Immature natural killer cell (primary cell): ENCODE measurements around the gene CMTM1. TPM values are rescaled to one million over a fixed set of nuclear protein-coding genes. Genes with fewer than 3 reads are reported as not detected.
A peak's percentile ranks its signal among the peaks of the same experiment; 100 is the strongest.

Experiments used
- DNase-seq, 3 donors: peaks; one replicate each; pipeline ENCODE4 v3.0.0; 2022; ENCODE audit warnings: mixed read lengths in 1 of 3
- H3K27ac Mint-ChIP-seq, 6 donors: one replicate each; pipeline ENCODE4 v1.8.0; 2020; ENCODE audit warnings: mixed read lengths in 6 of 6, mild to moderate bottlenecking in 5 of 6, inconsistent platforms in 4 of 6, moderate library complexity in 3 of 6
- H3K27me3 Mint-ChIP-seq, 3 donors: one replicate each; pipeline ENCODE4 v1.8.0; 2020 to 2021; ENCODE audit warnings: low read depth in 3 of 3, mild to moderate bottlenecking in 3 of 3, mixed read lengths in 3 of 3, moderate library complexity in 3 of 3, inconsistent platforms in 1 of 3
- H3K36me3 Mint-ChIP-seq, 3 donors: one replicate each; pipeline ENCODE4 v1.8.0; 2020; ENCODE audit warnings: mixed read lengths in 3 of 3, inconsistent platforms in 2 of 3, mild to moderate bottlenecking in 2 of 3
- H3K4me1 Mint-ChIP-seq, 2 donors: one replicate each; pipeline ENCODE4 v1.8.0; 2020; ENCODE audit warnings: inconsistent platforms in 2 of 2, mild to moderate bottlenecking in 2 of 2, mixed read lengths in 2 of 2, moderate library complexity in 1 of 2
- H3K4me3 Mint-ChIP-seq, 5 donors: one replicate each; pipeline ENCODE4 v1.8.0; 2020; ENCODE audit warnings: mild to moderate bottlenecking in 5 of 5, mixed read lengths in 5 of 5, inconsistent platforms in 3 of 5, moderate library complexity in 3 of 5
- H3K9me3 Mint-ChIP-seq, 6 donors: one replicate each; pipeline ENCODE4 v1.8.0; 2020; ENCODE audit warnings: mild to moderate bottlenecking in 6 of 6, mixed read lengths in 6 of 6, inconsistent platforms in 4 of 6, moderate library complexity in 3 of 6
- polyA plus RNA-seq, 3 donors: library from polyadenylated mRNA; unstranded; fragments of 300-500 nt; fragmentation: Illumina TruSeq; gene quantifications; one replicate each; pipeline ENCODE4 v1.2.3, GENCODE V29; 2021

Gene CMTM1
- polyA plus RNA-seq, 3 donors from 2014 or later: 1.1 to 3.1 (median 2.2) TPM

DNA sequence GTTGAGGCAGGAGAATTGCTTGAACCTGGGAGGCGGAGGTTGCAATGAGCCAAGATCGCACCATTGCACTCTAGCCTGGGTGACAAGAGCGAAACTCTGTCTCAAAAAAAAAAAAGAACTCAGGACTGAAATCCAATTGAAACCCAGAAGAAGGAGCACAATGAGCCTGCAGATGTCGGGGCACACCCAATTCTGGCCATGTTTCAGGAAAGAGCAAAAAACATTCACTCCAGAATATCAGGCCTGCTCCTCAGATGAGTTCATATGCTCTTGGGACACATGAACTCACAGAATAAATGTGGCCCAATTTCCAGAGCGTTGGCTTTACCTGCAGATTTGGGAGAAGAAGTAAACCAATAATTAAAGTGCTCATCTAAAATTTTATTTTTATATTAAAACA, 10.1 kb downstream of the CMTM1 start:
- no peaks in the 10 kb centered on the region for H3K9me3 Mint-ChIP-seq
- H3K27me3 Mint-ChIP-seq: peaks cover 9 to 14% (median 12%) of the 10 kb centered on the region in 3 donors
- H3K4me1 Mint-ChIP-seq: peaks cover 30 to 35% of the 10 kb centered on the region in 2 donors
- H3K27ac Mint-ChIP-seq: no peak overlapping the region
- peaks cover 0 to 10% (median 8%) of the 10 kb centered on the region in 3 donors for H3K36me3 Mint-ChIP-seq
- no peak for DNase-seq
- no peak overlapping the region for H3K4me3 Mint-ChIP-seq

DNA sequence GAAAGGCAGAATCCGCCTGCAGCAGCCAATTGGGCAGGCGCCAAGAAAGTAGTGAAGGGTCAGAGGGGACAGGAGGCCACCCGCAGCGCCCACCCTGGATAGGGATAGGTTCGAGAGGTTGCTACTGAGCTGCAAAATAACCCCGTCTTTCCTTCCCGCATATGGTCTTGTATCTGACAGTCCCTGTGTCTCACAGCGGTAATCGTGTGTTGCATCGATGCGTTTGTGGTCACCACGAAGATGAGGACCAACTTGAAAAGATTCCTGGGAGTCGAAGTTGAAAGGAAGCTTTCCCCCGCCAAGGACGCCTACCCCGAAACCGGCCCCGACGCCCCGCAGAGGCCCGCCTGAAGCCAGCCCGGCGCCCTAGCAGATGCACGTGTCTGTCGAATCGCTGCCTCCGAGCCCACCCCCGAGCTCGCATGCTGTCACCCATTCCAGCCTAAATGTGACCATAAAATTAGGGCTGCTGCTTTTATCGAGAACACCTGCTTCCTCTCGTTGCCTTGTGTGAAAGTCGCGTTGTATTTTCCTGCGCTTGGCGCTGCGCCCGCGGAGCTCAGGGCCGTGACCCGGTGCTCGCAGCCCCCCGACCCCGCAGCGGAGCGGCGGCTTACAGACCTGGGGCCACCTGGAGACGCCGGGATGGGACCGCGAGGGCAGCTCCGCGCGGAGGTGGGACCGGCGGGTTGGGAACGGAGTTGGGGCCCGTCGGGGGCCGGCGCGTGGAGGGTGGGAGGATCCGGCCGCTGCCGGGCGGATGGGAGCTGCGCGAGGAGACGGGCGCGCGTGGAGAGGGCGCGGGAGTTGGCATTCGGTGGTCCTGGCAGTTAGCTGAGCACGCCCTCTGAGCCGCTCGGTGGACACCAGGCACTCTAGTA, 12.7 kb downstream of the CMTM1 start, which contains the start of gene CMTM2:
Gene CMTM2 (plus strand): TSS at position 813 of the 881 bp plus-strand sequence. CDS start 145 bp downstream, outside the sequence.
- Mint-ChIP-seq H3K27me3 (peaks cover 9 to 14% (median 12%) of the 10 kb centered on the region in 3 donors), H3K36me3 (peaks cover 5 to 14% (median 8%) of the 10 kb centered on the region in 3 donors), H3K4me1 (peaks cover 14 to 18% of the 10 kb centered on the region in 2 donors), H3K9me3 (no peaks in the 10 kb centered on the region), H3K4me3 (peak within 1 kb of the TSS; percentile 70 to 80 (median 74)), H3K27ac (no peak within 1 kb of the TSS)
- no peak for DNase-seq

DNA sequence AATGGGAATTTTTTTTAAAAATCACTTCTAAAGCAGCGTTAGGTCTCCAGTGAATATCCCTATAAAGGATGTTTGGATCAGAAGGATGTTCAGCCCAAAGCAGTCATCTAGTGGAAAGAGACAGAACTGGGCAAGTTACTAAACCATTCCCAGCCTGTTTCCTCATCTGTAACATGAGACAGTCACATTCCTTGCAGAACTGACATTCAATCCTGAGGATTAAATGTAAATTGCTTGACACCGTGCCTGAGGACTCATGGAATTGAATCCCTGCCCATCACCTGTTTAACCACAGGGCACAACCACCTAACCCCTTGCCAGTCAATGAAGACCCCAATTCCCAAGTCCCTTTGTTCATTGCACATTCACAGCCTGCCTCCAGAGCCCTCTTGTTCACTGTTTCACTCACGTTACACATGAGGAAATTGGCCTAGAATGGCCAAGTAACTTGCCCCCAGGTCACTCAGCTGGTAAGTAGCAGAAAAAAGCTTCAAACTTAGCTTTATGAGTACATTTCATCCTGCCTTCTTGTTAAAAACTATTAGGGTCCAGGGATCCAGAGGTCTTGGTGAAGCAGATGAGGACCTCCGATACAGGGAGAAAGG, 14.5 kb downstream of the CMTM1 start:
- peaks cover 9 to 14% (median 9%) of the 10 kb centered on the region in 3 donors for H3K27me3 Mint-ChIP-seq
- no peaks in the 10 kb centered on the region for H3K9me3 Mint-ChIP-seq
- DNase-seq: no peak
- peak overlapping the region in 1 of 5 donors; percentile 10 for H3K4me3 Mint-ChIP-seq
- peaks cover 5 to 14% (median 8%) of the 10 kb centered on the region in 3 donors for H3K36me3 Mint-ChIP-seq
- H3K4me1 Mint-ChIP-seq: peaks cover 8 to 16% of the 10 kb centered on the region in 2 donors
- H3K27ac Mint-ChIP-seq: no peak overlapping the region

DNA sequence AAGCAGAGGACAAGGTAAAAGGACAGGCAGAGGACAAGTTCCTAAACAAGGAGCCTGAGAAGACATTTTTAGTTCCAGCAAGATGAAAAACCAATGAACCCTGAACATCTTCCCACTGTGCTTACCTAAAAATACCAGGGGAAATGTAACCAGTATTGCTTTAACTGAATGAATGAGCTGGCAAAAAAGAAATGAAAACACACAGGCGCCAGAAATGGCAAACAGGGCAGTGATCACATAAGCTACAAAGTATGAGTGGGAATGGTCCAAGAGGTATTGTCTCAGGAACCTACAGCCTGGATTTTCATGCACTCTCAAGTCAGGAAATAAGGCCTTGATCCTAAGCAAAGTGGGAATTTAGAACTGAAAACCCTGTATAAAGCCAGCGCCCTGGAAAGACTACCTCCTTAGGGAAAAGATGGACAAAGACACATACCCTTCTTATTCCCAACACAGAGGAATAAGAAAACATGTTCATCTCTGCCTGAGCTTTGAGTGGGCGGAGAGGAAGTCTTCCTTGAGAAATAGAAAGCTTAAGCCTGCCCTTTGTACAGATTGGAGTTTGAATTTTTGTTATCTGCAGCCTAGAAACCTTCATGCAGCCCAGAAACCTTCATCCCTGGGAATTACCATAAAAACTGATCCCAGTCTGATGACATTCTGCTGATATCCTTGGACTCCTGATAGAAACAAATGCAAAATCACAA, 15.2 kb downstream of the CMTM1 start:
- peaks cover 7 to 14% (median 9%) of the 10 kb centered on the region in 3 donors for H3K27me3 Mint-ChIP-seq
- H3K4me1 Mint-ChIP-seq: peaks cover 8 to 16% of the 10 kb centered on the region in 2 donors
- peaks cover 5 to 14% (median 8%) of the 10 kb centered on the region in 3 donors for H3K36me3 Mint-ChIP-seq
- no peaks in the 10 kb centered on the region for H3K9me3 Mint-ChIP-seq
- DNase-seq: no peak
- no peak overlapping the region for H3K27ac Mint-ChIP-seq
- H3K4me3 Mint-ChIP-seq: no peak overlapping the region

DNA sequence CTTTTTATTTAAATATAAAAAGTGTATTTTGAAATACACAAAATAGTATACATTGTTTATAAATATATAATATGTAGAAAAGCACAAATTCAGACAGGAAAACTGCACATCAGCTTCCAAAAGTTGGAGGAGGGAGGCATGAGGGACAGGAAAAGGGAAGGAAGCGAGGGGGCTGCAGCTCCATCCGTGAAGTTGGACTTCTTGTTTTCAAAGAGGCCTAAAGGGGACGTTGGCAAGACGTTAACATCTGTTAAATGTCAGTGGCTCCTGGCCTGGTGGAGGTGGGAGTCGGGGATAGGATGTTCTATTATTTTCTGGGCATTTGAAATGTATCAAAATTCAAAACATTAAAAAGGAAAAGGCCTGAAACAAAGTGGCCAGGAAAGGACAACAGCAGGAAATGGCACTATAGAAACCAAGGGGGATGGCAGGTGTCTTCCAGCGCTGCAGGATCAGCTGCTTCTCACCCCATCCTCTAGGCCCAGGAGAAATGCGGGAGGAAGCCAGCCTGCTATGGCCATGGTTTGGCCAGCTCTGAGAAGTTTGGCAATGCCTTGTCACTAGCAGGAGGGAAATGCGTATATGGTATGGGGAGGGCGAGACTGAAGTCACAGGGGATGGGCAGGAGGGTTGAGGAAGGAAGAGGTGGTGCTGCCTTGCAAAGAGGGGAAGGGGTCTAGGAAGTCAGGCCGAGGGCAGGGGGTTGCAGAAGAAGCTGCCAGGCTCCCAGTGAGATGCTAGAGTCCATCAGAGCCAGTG, 19.4 kb downstream of the CMTM1 start:
- Mint-ChIP-seq H3K36me3 (peaks cover 0 to 5% (median 4%) of the 10 kb centered on the region in 3 donors), H3K27ac (peak overlapping the region in 1 of 6 donors; percentile 33), H3K4me3 (no peak overlapping the region), H3K27me3 (peaks cover 7 to 11% (median 10%) of the 10 kb centered on the region in 3 donors), H3K9me3 (peaks cover 0 to 1% (median 0%) of the 10 kb centered on the region in 6 donors), H3K4me1 (peaks cover 13 to 16% of the 10 kb centered on the region in 2 donors)
- no peak for DNase-seq

DNA sequence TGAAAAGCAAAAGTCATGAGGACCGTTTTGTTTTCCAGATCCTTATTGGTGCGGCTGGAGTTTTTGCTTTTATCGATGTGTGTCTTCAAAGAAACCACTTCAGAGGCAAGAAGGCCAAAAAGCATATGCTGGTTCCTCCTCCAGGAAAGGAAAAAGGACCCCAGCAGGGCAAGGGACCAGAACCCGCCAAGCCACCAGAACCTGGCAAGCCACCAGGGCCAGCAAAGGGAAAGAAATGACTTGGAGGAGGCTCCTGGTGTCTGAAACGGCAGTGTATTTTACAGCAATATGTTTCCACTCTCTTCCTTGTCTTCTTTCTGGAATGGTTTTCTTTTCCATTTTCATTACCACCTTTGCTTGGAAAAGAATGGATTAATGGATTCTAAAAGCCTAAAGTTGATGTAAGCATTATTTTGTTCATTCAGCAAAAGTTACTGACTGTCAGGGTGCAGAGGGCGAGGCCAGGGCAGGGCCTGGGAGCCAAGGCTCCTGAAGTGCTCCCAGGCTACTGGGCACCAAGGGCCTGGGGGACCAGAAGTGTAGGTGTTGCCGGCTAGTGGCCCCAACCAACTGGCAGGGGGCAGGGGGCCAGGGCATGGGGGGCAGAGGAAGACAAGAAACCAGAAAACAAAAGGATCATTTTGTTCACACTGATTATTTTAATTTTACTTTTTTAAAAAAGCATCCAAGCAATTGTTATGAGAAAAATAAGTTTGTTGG, 21.8 kb downstream of the CMTM1 start:
- no peak overlapping the region for H3K27ac Mint-ChIP-seq
- peaks cover 15 to 20% of the 10 kb centered on the region in 2 donors for H3K4me1 Mint-ChIP-seq
- DNase-seq: no peak
- no peak overlapping the region for H3K4me3 Mint-ChIP-seq
- peaks cover 7 to 10% (median 8%) of the 10 kb centered on the region in 3 donors for H3K27me3 Mint-ChIP-seq
- H3K9me3 Mint-ChIP-seq: peaks cover 0 to 1% (median 0%) of the 10 kb centered on the region in 6 donors
- H3K36me3 Mint-ChIP-seq: no peaks in the 10 kb centered on the region

DNA sequence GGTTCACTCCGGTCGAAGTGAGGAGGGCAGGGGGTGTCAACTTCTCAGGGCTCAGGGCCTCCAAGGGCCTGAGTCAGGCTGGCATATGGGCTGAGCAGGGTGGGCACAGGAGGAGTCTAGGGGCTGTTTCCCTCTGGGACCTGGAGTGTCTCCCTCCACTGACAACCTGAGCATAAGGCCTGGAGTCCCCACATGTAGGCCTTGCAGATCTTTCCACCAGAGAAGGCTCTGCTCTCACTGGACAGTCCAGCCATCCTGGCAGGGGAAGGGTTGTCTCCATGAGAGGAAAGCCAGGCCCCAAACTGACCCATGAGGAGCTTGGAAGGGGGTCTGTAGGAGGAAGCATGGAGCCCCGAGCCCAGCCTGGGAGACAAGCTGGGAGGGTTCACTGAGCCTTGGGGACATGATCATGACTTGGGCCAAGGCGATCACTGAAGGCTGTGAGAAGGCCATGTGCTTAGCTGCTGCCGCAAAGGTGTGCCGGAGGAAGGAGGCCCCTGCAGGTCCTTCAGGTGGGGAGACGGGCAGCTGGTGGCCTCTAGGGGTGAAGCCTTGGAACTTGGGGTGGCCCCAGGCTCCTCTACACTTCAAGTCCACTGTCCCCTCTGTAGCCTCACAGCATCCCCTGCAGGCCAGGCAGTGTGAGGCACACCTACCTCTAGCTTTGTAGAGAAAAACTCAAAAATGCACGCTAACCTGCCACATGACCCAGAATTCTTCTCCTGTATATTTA, 22.9 kb downstream of the CMTM1 start:
- peak overlapping the region in 5 of 6 donors; percentile 12 to 82 (median 60) for H3K27ac Mint-ChIP-seq
- H3K9me3 Mint-ChIP-seq: peaks cover 0 to 1% (median 0%) of the 10 kb centered on the region in 6 donors

DNA sequence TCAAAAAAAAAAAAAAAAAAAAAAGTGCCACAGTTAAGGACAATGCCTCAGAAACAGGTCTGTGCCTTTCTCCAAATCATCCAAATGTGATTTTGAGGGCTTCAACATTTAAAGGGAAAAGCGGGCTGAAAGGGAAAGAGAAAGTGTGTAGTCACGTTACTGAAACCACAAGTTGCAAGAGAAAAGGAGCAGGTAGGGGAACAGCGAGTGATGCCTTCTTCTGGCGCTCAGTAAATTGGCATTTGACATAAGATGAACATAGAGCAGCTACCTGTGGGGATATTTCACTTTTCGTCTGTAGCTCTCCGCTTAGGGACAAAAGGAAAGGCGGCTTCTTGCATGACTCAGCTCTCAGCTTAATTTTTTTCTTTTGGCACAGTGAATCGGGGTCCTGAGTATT, 24.1 kb downstream of the CMTM1 start:
- peaks cover 0 to 1% (median 0%) of the 10 kb centered on the region in 6 donors for H3K9me3 Mint-ChIP-seq
- peaks cover 15 to 20% of the 10 kb centered on the region in 2 donors for H3K4me1 Mint-ChIP-seq
- H3K36me3 Mint-ChIP-seq: peaks cover 0 to 4% (median 0%) of the 10 kb centered on the region in 3 donors
- H3K27me3 Mint-ChIP-seq: peaks cover 7 to 12% (median 7%) of the 10 kb centered on the region in 3 donors
- H3K27ac Mint-ChIP-seq: peak overlapping the region in 4 of 6 donors; percentile 9 to 77 (median 61)
- H3K4me3 Mint-ChIP-seq: peak overlapping the region; percentile 75 to 90 (median 79)
- DNase-seq: peak; percentile 26 to 34 (median 32)

More for the DNA sequence above, 22.9 kb downstream of the CMTM1 start:
- DNase-seq: peak; percentile 66 to 78 (median 72)
- peaks cover 0 to 4% (median 0%) of the 10 kb centered on the region in 3 donors for H3K36me3 Mint-ChIP-seq
- H3K27me3 Mint-ChIP-seq: peaks cover 7 to 10% (median 8%) of the 10 kb centered on the region in 3 donors
- peak overlapping the region; percentile 75 to 90 (median 79) for H3K4me3 Mint-ChIP-seq
- peaks cover 15 to 20% of the 10 kb centered on the region in 2 donors for H3K4me1 Mint-ChIP-seq

DNA sequence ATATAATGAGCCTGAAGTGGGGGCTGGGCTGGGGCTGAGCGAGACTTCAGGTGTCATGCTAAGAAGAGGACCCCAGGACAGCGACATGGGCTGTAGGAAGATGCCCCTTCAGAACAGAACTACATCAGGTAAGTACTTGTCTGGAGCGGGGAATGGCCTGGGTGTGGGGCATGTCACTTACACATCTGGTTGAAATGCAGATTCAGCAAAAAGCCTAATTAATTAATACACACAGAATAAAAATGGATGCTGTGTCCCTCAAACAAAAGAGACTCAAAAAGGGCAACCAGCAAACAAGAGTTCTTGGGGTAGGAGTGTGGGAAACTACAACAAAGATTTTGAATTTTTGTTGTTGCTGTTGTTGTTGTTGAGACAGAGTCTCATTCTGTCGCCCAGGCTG, 24.8 kb downstream of the CMTM1 start:
- Mint-ChIP-seq H3K36me3 (peaks cover 0 to 4% (median 0%) of the 10 kb centered on the region in 3 donors), H3K9me3 (peaks cover 0 to 1% (median 0%) of the 10 kb centered on the region in 6 donors), H3K27ac (no peak overlapping the region), H3K27me3 (peaks cover 7 to 12% (median 7%) of the 10 kb centered on the region in 3 donors), H3K4me3 (peak overlapping the region in 2 of 5 donors; percentile 79 to 80), H3K4me1 (peaks cover 15 to 20% of the 10 kb centered on the region in 2 donors)
- no peak for DNase-seq

DNA sequence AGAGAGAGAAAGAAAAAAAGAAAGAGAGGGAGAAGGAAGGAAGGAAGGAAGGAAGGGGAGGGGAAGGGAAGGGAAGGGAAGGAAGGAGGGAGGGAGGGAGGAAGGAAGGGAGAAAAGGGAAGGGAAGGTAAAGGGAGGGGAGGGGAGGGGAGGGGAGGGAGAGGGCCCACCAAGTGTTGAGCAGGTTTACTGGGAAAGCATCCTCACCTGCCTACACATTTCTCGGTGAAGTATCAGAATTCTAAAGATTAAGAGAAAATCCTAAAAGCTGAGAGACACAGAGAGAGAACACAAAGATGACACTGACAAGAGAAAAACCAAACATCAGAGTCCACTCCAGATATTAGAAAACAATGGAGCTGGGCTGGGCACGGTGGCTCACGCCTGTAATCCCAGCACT, 26.0 kb downstream of the CMTM1 start:
- Mint-ChIP-seq H3K4me1 (peaks cover 15 to 20% of the 10 kb centered on the region in 2 donors), H3K36me3 (peaks cover 0 to 4% (median 0%) of the 10 kb centered on the region in 3 donors), H3K4me3 (no peak overlapping the region), H3K27me3 (peaks cover 7 to 12% (median 7%) of the 10 kb centered on the region in 3 donors), H3K27ac (no peak overlapping the region), H3K9me3 (peaks cover 0 to 1% (median 0%) of the 10 kb centered on the region in 6 donors)
- no peak for DNase-seq

DNA sequence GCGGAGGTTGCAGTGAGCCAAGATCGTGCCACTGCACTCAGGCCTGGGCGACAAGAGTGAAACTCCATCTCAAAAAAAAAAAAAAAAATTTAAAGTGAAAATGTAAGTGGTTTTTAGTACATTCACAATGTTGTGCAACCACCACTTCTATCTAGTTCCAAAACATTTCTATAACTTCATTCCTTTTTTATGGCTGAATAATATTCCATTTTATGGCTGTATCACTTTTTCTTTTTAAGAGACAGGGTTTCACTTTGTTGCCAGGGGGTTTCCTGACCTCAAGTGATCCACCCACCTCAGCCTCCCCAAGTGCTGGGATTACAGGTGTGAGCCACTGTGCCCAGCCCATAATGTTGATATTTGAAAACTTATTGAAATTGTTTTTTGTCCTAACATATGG, 26.6 kb downstream of the CMTM1 start:
- peaks cover 0 to 4% (median 0%) of the 10 kb centered on the region in 3 donors for H3K36me3 Mint-ChIP-seq
- H3K9me3 Mint-ChIP-seq: no peaks in the 10 kb centered on the region

More for the DNA sequence above, 26.6 kb downstream of the CMTM1 start:
- no peak for DNase-seq
- no peak overlapping the region for H3K27ac Mint-ChIP-seq
- peaks cover 7 to 9% (median 7%) of the 10 kb centered on the region in 3 donors for H3K27me3 Mint-ChIP-seq
- no peak overlapping the region for H3K4me3 Mint-ChIP-seq
- peaks cover 15 to 20% of the 10 kb centered on the region in 2 donors for H3K4me1 Mint-ChIP-seq
